A549 (cell line): ENCODE data around the gene CYP2C8.

Experiments
- BCL3 ChIP-seq: fragments of >200 bp; sonication (Bioruptor Twin); formaldehyde crosslinking; IDR thresholded peaks from 3 replicates; pipeline ENCODE4 v1.6.1; 2016
- CEBPB ChIP-seq, 2 experiments: fragments of >200 bp in 1 of 2; sonication (Bioruptor Twin) in 1 of 2; formaldehyde crosslinking in 1 of 2; IDR thresholded peaks; 2 replicates each; pipeline ENCODE4 v1.6.1; 2012 to 2016
- CHD2 ChIP-seq: fragments of 150-350 bp; IDR thresholded peaks from 2 replicates; pipeline ENCODE4 v1.6.1; 2014; ENCODE audit warnings: low read length; ENCODE audit not compliant: partially characterized antibody
- MAX ChIP-seq: IDR thresholded peaks from 2 replicates; pipeline ENCODE4 v1.6.1; 2012
- NFE2L2 ChIP-seq: fragments of 150-350 bp; conservative IDR thresholded peaks from 2 replicates; pipeline ENCODE4 v1.6.1; 2014; ENCODE audit warnings: low read length
- POLR2A ChIP-seq: IDR thresholded peaks from 2 replicates; pipeline ENCODE4 v1.6.1; 2012; ENCODE audit warnings: mild to moderate bottlenecking, low read length
- RAD21 ChIP-seq, 2 experiments: fragments of >200 bp in 1 of 2; sonication (Bioruptor Twin) in 1 of 2; formaldehyde crosslinking in 1 of 2; IDR thresholded peaks in 1 of 2; conservative IDR thresholded peaks in 1 of 2; 2 replicates in 1 of 2; 3 replicates in 1 of 2; pipeline ENCODE4 v1.6.1; 2012 to 2018; ENCODE audit warnings: inconsistent platforms in 1 of 2
- TF ChIP-seq, protein P1 (sequence below): fragments of >200 bp; sonication (Bioruptor Twin); formaldehyde crosslinking; IDR thresholded peaks from 3 replicates; pipeline ENCODE4 v1.5.1; 2016

- TF ChIP-seq MAX: no peak
- TF ChIP-seq, protein P1, sequence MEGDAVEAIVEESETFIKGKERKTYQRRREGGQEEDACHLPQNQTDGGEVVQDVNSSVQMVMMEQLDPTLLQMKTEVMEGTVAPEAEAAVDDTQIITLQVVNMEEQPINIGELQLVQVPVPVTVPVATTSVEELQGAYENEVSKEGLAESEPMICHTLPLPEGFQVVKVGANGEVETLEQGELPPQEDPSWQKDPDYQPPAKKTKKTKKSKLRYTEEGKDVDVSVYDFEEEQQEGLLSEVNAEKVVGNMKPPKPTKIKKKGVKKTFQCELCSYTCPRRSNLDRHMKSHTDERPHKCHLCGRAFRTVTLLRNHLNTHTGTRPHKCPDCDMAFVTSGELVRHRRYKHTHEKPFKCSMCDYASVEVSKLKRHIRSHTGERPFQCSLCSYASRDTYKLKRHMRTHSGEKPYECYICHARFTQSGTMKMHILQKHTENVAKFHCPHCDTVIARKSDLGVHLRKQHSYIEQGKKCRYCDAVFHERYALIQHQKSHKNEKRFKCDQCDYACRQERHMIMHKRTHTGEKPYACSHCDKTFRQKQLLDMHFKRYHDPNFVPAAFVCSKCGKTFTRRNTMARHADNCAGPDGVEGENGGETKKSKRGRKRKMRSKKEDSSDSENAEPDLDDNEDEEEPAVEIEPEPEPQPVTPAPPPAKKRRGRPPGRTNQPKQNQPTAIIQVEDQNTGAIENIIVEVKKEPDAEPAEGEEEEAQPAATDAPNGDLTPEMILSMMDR: no peak
- TF ChIP-seq RAD21 (conservative IDR thresholded peaks at IDR 0.05 in 1 of 2, IDR thresholded peaks at IDR 0.05 in 1 of 2): no peak
- TF ChIP-seq BCL3: no peak
- no peak for TF ChIP-seq POLR2A
- TF ChIP-seq CHD2: no peak
- no peak for TF ChIP-seq NFE2L2
- no peak for TF ChIP-seq CEBPB (IDR thresholded peaks at IDR 0.05)
Observed at GRCh38 chr10:95096143-95096542, 26.8 kb upstream of the CYP2C8 start.
